Measurements from ENCODE around the gene BAZ2B. TPM values are rescaled to one million over a fixed set of nuclear protein-coding genes. Genes with fewer than 3 reads are reported as not detected.

BAZ2B gene
- total RNA-seq, 1 experiment from 2014 or later, result 43.4 TPM

DNA sequence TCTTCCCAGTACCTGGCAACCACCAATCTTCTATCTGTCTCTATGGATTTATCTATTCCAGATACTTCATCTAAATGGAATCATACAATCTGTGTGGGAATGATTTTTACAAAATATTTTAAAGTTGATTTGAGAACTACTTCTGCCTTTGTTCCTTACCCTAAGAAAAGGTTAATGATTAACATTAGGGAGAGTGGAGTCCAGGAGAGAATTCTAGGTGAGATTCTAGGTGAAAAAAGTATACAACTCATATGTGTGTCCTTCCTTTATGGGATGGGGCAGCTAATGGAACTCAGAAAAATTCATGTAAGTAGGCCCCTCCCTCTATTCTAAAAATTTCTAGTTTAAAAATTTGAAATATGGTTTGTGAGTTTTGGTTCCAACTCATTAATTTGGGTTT is 293.9 kb downstream of the BAZ2B start:
- DNase-seq (ENCODE audit: low spot score), result no peak

DNA sequence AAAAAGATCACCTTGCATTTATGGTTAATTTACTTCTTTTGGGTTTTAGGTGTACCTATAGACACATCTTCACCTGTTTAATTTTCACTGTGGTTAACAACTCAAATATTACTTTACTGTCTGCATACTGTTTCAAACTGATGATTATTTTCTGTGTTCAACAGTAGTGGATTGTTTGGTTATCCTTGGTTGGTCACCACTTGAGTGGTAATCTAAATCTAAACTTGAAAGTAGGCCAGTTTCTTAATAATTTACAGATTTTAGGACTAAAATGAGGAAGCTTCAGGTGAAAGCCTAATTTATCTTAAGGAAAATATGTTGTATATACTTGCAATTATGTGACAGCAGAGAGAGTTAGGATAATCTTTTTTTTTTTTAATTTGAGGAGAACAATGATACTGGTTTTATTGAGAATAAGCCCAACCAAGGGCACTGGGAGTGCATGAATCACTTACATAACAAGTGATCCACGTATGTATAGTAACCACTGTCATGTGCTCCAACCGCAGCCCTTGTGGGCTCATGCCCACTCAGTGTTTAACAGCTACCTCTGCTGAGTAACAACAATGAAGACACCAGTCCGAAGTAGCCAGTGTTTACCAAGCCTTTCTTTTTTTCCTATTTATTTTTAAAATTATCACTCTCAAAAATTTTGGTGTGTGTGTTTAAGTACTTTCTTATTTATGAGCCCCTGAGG is 298.8 kb downstream of the BAZ2B start:
- no peak for DNase-seq (ENCODE audit: low spot score)

GRCh38 chr2:159307942-159308341 is 308.4 kb downstream of the BAZ2B start:
- DNase-seq (ENCODE audit: low spot score), result no peak

GRCh38 chr2:159300586-159300985 is 315.8 kb downstream of the BAZ2B start:
- no peak for DNase-seq (ENCODE audit: low spot score)

- DNase-seq (ENCODE audit: low spot score), result no peak
Observed at GRCh38 chr2:159298967-159299366, 317.4 kb downstream of the BAZ2B start.

DNA sequence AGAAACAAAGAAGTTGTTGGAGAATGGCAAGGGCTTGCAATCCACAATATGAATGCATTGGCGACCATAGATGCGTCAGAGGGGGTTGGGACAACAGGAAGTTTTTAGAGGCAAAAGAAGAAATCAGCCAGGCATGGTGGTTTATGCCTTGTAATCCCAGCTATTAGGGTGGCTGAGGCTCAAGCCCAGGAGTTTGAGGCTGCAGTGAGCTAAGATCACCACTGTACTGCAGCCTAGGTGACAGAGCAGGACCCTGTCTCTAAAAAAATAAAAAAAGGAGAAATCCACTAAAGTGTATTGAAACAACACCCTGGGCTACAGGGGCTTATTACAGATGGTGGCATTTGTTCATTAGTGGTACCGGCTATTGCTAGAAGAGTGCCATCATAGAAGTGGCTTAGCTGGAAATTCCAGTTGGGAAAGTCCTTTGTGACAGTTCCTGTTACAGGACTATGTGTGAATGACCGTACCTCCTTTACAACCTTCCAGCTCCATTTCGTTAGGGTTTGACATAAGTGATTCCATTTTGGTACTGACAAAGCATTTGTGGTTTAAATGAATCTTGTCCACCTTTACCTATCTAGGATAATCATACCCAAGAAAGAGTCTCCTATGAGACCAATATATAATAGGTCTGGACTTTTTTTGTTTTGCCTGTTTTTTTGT is 319.2 kb downstream of the BAZ2B start:
- DNase-seq (ENCODE audit: low spot score), result no peak

- no peak for DNase-seq (ENCODE audit: low spot score)
Observed at GRCh38 chr2:159292157-159292556, 324.2 kb downstream of the BAZ2B start.

- DNase-seq (ENCODE audit: low spot score), result peak; percentile 16
Observed at GRCh38 chr2:159290289-159290907, 325.9 kb downstream of the BAZ2B start.

GRCh38 chr2:159287733-159288132 is 328.6 kb downstream of the BAZ2B start:
- no peak for DNase-seq (ENCODE audit: low spot score)

DNA sequence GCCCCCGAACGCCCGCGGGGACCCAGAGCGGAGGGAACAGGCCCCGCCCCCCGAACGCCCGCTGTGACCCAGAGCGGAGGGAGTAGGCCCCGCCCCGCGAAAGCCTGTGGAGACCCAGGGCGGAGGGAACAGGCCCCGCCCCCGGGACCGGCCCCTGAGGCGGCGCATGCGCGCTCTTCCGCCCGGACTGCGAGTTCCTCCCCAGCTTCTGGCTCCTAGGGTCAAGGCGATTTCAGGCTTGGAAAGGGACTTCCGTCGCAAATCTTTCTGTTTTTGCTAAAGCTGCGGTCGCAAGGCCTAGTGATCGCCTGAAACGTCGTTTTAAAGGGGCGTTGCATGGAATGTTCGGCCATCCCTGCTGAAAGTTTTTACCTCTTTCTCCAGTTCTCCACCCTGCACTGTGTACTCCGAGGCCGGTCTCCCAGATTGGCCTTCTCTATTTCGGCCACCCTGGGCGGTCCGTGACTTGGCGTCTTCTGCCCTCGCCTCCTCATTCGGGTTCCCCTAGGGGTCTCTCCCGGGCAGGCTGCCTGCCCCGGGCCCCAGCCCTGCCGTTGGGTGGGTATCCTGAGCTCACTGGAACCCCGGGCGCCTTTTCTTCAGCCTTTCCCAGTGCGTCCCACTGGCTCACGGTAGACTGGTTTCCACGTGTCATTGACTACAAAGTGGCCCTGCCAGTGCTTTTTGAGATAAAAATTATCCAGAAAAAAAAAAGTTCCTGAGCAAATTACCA is 329.5 kb downstream of the BAZ2B start:
- DNase-seq (ENCODE audit: low spot score), result peak; percentile 94

GRCh38 chr2:159285929-159286708 is 330.2 kb downstream of the BAZ2B start, which contains the start of gene WDSUB1:
WDSUB1 (minus strand) TSS chr2:159286703; CDS start chr2:159283069, 3,634 bp downstream.
- DNase-seq (ENCODE audit: low spot score), result peak; percentile 38

DNA sequence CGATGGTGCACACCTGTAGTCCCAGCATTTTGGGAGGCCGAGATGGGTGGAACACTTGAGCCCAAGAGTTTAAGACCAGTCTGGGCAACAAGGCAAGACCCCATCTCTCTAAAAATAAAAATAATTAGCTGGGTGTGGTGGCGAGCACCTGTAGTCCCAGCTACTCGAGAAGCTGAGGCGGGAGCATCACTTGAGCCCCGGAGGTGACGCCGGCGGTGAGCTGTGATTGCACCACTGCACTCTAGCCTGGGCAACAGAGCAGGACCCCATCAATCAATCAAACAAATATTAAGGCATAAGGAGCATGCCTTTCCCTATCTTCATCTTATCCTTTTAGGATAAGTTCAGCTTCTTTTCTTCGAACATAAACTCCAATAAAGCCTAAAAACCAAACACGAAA is 330.9 kb downstream of the BAZ2B start:
- no peak for DNase-seq (ENCODE audit: low spot score)

- DNase-seq (ENCODE audit: low spot score), result no peak
Observed at GRCh38 chr2:159283529-159283928, 332.8 kb downstream of the BAZ2B start.

DNA sequence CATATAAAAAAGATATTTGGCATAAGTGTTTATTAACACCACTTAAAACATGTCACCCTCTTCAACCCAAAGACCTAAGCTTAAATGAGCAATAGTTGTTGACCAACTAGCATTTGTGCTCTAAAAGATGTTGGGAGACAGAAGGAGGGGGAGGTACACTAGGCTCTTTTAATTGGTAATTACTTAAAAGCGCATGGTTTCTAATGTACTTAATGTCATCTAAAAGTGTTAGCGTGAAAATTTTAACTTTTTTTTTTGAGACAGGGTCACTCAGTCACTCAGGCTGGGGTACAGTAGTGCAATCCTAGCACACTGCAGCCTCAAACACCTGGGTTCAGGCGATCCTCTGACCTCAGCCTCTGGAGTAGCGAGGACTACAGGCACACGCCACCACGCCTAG is 335.3 kb downstream of the BAZ2B start:
- DNase-seq (ENCODE audit: low spot score), result no peak

DNA sequence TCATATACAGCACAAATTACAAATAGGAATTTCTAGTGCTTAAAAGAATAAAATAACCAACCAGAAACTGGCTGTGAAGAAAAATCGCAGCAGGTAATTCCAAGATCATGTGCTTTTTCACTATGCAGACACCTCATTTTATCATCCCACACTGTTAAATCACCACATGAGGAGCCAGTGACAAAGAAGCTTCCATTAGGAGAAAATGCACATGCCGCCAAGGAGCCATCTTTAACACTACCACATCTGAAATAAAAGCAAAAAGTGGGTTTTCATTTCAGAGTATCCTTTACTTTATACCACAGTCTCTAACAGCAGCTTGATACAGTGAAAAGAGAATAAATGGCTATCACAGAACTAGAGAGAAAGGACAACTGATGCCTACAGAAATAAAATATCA is 336.6 kb downstream of the BAZ2B start:
- no peak for DNase-seq (ENCODE audit: low spot score)

DNA sequence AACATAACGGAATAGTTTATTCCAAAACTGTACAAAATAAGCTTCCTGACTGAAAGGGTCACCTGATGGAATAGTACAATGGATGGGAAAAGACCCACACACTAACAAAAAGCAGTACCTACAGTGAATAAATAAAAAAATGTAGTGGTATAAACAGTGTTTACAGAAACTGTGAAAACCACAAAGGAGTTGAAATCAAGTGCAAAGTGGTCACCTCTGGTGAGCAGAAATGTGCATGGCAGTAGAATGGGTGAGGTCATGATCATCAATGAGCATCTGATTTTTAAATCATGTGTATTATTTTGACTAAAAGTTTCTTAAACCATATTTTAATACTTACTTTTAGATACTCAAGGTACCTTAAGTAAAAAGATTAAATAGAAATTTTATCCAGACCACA is 341.2 kb downstream of the BAZ2B start:
- no peak for DNase-seq (ENCODE audit: low spot score)

DNA sequence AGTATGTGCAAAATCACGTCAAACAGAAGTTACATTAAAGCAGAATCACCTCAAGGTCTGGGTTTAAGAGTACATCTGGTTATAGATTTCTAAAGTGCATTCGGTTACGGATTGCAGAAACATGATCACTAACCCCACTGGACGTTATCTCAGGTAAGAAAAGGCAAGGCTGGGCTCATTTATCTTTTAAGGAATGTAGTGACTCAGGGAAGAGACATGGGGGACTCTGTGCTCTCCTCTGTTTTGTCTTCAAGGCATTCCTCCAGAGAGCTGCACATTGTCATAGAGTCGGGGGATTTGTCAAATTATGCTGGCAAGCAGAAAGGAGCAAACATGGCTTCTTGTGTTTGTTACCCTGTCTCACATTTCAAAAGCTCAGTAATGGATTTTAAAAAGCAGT is 344.2 kb downstream of the BAZ2B start:
- DNase-seq (ENCODE audit: low spot score), result no peak

DNA sequence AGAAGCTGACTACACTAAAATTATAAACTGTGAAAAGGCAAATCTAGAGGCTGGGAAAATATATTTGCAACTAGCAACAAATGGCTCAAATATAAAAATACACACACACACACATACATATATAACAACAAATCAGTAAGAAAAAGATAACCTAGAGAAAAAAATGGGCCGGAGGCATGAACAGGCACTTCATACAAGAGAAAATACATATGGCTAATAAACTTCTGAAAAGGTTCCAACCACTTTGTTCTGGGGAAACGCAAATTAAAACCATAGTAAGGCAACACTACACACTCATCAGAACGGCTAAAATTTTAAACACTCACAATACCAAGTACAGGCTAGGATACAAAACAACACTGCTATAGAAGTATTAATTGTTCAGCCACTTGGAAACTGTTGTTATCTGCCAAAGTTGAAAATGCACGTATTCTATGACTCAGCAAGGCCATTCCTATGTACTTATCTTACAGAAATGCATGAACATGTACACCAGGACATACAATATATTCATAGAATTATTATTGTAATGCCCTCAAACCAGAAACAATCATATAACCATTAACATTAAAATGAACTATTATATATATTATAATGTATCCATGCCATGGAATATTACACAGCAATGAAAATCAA is 345.5 kb downstream of the BAZ2B start:
- no peak for DNase-seq (ENCODE audit: low spot score)
